Glomerular visceral epithelial cell (primary cell): ENCODE measurements around the gene OR2T2.
"Not testable (repeated sequence)": the region's sequence is repeated elsewhere in the genome, so short reads cannot be mapped to it uniquely, and the experiment has no call there.

Source experiments
- DNase-seq: peaks from one replicate; pipeline ENCODE4 v3.0.0-alpha.2; 2016; ENCODE audit errors: extremely low spot score

The OR2T2 gene

GRCh38 chr1:248450466-248451145 lies 5.2 kb downstream of the OR2T2 start:
- not testable (repeated sequence) for DNase-seq

GRCh38 chr1:248453619-248454018 lies 8.2 kb downstream of the OR2T2 start:
- not testable (repeated sequence) for DNase-seq

- not testable (repeated sequence) for DNase-seq
Observed at GRCh38 chr1:248455045-248455444, 9.6 kb downstream of the OR2T2 start.

- not testable (repeated sequence) for DNase-seq
Observed at GRCh38 chr1:248456635-248457034, 11.2 kb downstream of the OR2T2 start.

- not testable (repeated sequence) for DNase-seq
Observed at GRCh38 chr1:248459117-248459516, 13.7 kb downstream of the OR2T2 start.

GRCh38 chr1:248471154-248471553 lies 25.7 kb downstream of the OR2T2 start:
- no peak for DNase-seq

- DNase-seq, result not testable (repeated sequence)
Observed at GRCh38 chr1:248472111-248472510, 26.7 kb downstream of the OR2T2 start.

GRCh38 chr1:248473051-248473450 lies 27.6 kb downstream of the OR2T2 start, which contains the start of gene OR2T3:
Gene OR2T3, plus strand, starts transcription at chr1:248473351. Its CDS starts 0 bp downstream, at chr1:248473351.
- not testable (repeated sequence) for DNase-seq

- DNase-seq, result not testable (repeated sequence)
Observed at GRCh38 chr1:248475660-248476059, 30.2 kb downstream of the OR2T2 start.

GRCh38 chr1:248481686-248482579 lies 36.5 kb downstream of the OR2T2 start:
- DNase-seq, result not testable (repeated sequence)

- not testable (repeated sequence) for DNase-seq
Observed at GRCh38 chr1:248488289-248488688, 42.9 kb downstream of the OR2T2 start, which contains the start of gene OR2T5. Gene OR2T5, plus strand, starts transcription at chr1:248488589. Its CDS starts 0 bp downstream, at chr1:248488589.

GRCh38 chr1:248496661-248497060 lies 51.2 kb downstream of the OR2T2 start:
- not testable (repeated sequence) for DNase-seq

- not testable (repeated sequence) for DNase-seq
Observed at GRCh38 chr1:248500305-248501035, 55.0 kb downstream of the OR2T2 start.
